Stimulated activated CD8-positive, alpha-beta memory T cell treated with anti-CD3 and anti-CD28 coated beads, Interleukin-2, amount 100 ng/mL, for 48 hours (primary cell): Measurements from ENCODE around the gene MPZL2.

ENCODE experiments used
- DNase-seq, 2 donors: peaks; one replicate each; pipeline ENCODE4 v3.0.0-alpha.2; 2020; ENCODE audit warnings: low read depth in 2 of 2

The MPZL2 gene

GRCh38 chr11:118243161-118243560 lies 20.9 kb downstream of the MPZL2 start:
- DNase-seq: no peak

GRCh38 chr11:118241764-118242098 lies 22.4 kb downstream of the MPZL2 start:
- DNase-seq: no peak

GRCh38 chr11:118240999-118241763 lies 22.9 kb downstream of the MPZL2 start:
- DNase-seq: no peak

- no peak for DNase-seq
Measured at GRCh38 chr11:118239509-118240205, 24.4 kb downstream of the MPZL2 start.

- DNase-seq: no peak
Measured at GRCh38 chr11:118238929-118239328, 25.2 kb downstream of the MPZL2 start.

GRCh38 chr11:118238421-118238820 lies 25.7 kb downstream of the MPZL2 start:
- no peak for DNase-seq

GRCh38 chr11:118236170-118236569 lies 27.9 kb downstream of the MPZL2 start:
- no peak for DNase-seq

- no peak for DNase-seq
Measured at GRCh38 chr11:118234833-118235232, 29.3 kb downstream of the MPZL2 start.

- DNase-seq: no peak
Measured at GRCh38 chr11:118233850-118234249, 30.2 kb downstream of the MPZL2 start.

- DNase-seq: no peak
Measured at GRCh38 chr11:118233377-118233776, 30.7 kb downstream of the MPZL2 start.

GRCh38 chr11:118232659-118233058 lies 31.4 kb downstream of the MPZL2 start:
- DNase-seq: no peak

- DNase-seq: no peak
Measured at GRCh38 chr11:118231461-118231860, 32.6 kb downstream of the MPZL2 start.

GRCh38 chr11:118230088-118230487 lies 34.0 kb downstream of the MPZL2 start:
- DNase-seq: no peak

- DNase-seq: no peak
Measured at GRCh38 chr11:118229274-118229847, 34.7 kb downstream of the MPZL2 start.

GRCh38 chr11:118227865-118228785 lies 36.0 kb downstream of the MPZL2 start:
- no peak for DNase-seq

- no peak for DNase-seq
Measured at GRCh38 chr11:118226781-118227180, 37.3 kb downstream of the MPZL2 start.

GRCh38 chr11:118226296-118226695 lies 37.8 kb downstream of the MPZL2 start:
- DNase-seq: no peak

GRCh38 chr11:118224511-118225188 lies 39.4 kb downstream of the MPZL2 start, which contains the start of gene JAML:
Gene JAML, minus strand, starts transcription at chr11:118225011. Its CDS starts 10,145 bp downstream, at chr11:118214866.
- no peak for DNase-seq

- no peak for DNase-seq
Measured at GRCh38 chr11:118223992-118224391, 40.1 kb downstream of the MPZL2 start.

- DNase-seq: no peak
Measured at GRCh38 chr11:118223570-118223969, 40.5 kb downstream of the MPZL2 start.

GRCh38 chr11:118222437-118222836 lies 41.7 kb downstream of the MPZL2 start:
- DNase-seq: no peak
